HCT116 (cell line): Measurements from ENCODE around the gene ACRV1. TPM values are rescaled to one million over a fixed set of nuclear protein-coding genes. Genes with fewer than 3 reads are reported as not detected.

Experiments
- ATAC-seq: fragments of 200-7000 bp; cut with Tn5 transposase; 2 replicates; pipeline ENCODE4 v1.9.1; 2020; ENCODE audit warnings: mild to moderate bottlenecking, moderate library complexity
- BruUV-seq: library from RNA; stranded (reverse); fragments of 400-500 nt; replicated peaks from 2 replicates; lab custom pipeline; 2021; lab: Mats Ljungman, UMichigan
- CTCF ChIA-PET: fragments of 300-600 bp; sonication (Branson Sonifier 250); formaldehyde crosslinking; loops from one replicate; lab custom pipeline; 2021; ENCODE audit warnings: antibody characterized with exemption; lab: Charles Lee
- POLR2A ChIA-PET: fragments of 300-600, 350-600 bp; sonication (Branson Sonifier 250); formaldehyde crosslinking; loops from one replicate; lab custom pipeline; 2021; ENCODE audit warnings: antibody characterized with exemption; lab: Charles Lee
- RAD21 ChIA-PET, 2 experiments: fragments of 300-600 bp; sonication (Branson Sonifier 250); formaldehyde crosslinking; loops; one replicate each; lab custom pipeline; 2023; ENCODE audit warnings: low total read pairs in 2 of 2; ENCODE audit not compliant: uncharacterized antibody in 2 of 2, unreplicated experiment in 2 of 2, low non-redundant PET in 1 of 2; lab: Charles Lee
- DNase-seq: peaks from one replicate; pipeline ENCODE4 v3.0.0-alpha.2; 2010; ENCODE audit warnings: low read depth, low spot score
- H2AFZ ChIP-seq: fragments of 200-600 bp; shearing (Covaris generic), sonication (generic); 2 replicates; pipeline ENCODE4 v1.6.1; 2017; ENCODE audit warnings: low read depth, mixed run types, mixed read lengths, antibody characterized with exemption, low read length; ENCODE audit not compliant: poor library complexity, severe bottlenecking
- H3K27ac ChIP-seq: 2 replicates; pipeline ENCODE4 v1.5.1; 2012; ENCODE audit warnings: low read depth, low read length
- H3K27me3 ChIP-seq: fragments of 200-600 bp; sonication (generic); 2 replicates; pipeline ENCODE4 v1.6.1; 2016; ENCODE audit warnings: mixed run types, low read length, mixed read lengths; ENCODE audit not compliant: insufficient read depth
- H3K36me3 ChIP-seq, 2 experiments: fragments of 200-500 bp in 1 of 2; fragments of 200-600 bp in 1 of 2; sonication (Bioruptor generic) in 1 of 2; sonication (generic) in 1 of 2; 2 replicates each; pipeline versions ENCODE4 v1.5.1 to v1.6.1; 2014 to 2016; ENCODE audit warnings: low read length in 2 of 2, inconsistent platforms in 1 of 2, mixed read lengths in 1 of 2, mixed run types in 1 of 2; ENCODE audit not compliant: insufficient read depth in 2 of 2, control insufficient read depth in 1 of 2
- H3K4me1 ChIP-seq, 2 experiments: fragments of 200-600 bp in 1 of 2; sonication (generic) in 1 of 2; 2 replicates each; pipeline versions ENCODE4 v1.5.1 to v1.6.1; 2012 to 2017; ENCODE audit warnings: low read length in 2 of 2, inconsistent platforms in 1 of 2, mild to moderate bottlenecking in 1 of 2, mixed read lengths in 1 of 2, mixed run types in 1 of 2, moderate library complexity in 1 of 2; ENCODE audit not compliant: insufficient read depth in 2 of 2, control insufficient read depth in 1 of 2
- H3K4me2 ChIP-seq: fragments of 200-600 bp; sonication (generic); 2 replicates; pipeline ENCODE4 v1.6.1; 2017; ENCODE audit warnings: mixed run types, low read length, mixed read lengths
- H3K4me3 ChIP-seq, 2 experiments: fragments of 200-600 bp in 1 of 2; sonication (generic) in 1 of 2; replicated peaks in 1 of 2; 2 replicates each; pipeline ENCODE4 v1.5.1; 2011 to 2016; ENCODE audit warnings: low read length in 2 of 2, control low read depth in 1 of 2, low read depth in 1 of 2, mild to moderate bottlenecking in 1 of 2, mixed read lengths in 1 of 2, mixed run types in 1 of 2
- H3K79me2 ChIP-seq: fragments of 200-600 bp; sonication (generic); 2 replicates; pipeline ENCODE4 v1.6.1; 2017; ENCODE audit warnings: mild to moderate bottlenecking, mixed run types, low read length, moderate library complexity, mixed read lengths; ENCODE audit not compliant: insufficient read depth
- H3K9ac ChIP-seq: fragments of 200-600 bp; sonication (generic); 2 replicates; pipeline ENCODE4 v1.6.1; 2016; ENCODE audit warnings: low read length, mixed read lengths
- H3K9me2 ChIP-seq: fragments of 200-600 bp; sonication (generic), shearing (Covaris generic); 2 replicates; pipeline ENCODE4 v1.6.1; 2017; ENCODE audit warnings: mixed run types, mild to moderate bottlenecking, moderate library complexity; ENCODE audit not compliant: insufficient read depth
- H3K9me3 ChIP-seq, 2 experiments: fragments of 200-500 bp in 1 of 2; fragments of 200-600 bp in 1 of 2; sonication (Bioruptor generic) in 1 of 2; sonication (generic) in 1 of 2; 2 replicates each; pipeline ENCODE4 v1.6.1; 2014 to 2017; ENCODE audit warnings: low read length in 2 of 2, mixed read lengths in 2 of 2, inconsistent platforms in 1 of 2, low read depth in 1 of 2, mild to moderate bottlenecking in 1 of 2, mixed run types in 1 of 2, moderate library complexity in 1 of 2; ENCODE audit not compliant: control insufficient read depth in 1 of 2, insufficient read depth in 1 of 2
- H4K20me1 ChIP-seq: fragments of 200-600 bp; sonication (generic), shearing (Covaris generic); 2 replicates; pipeline ENCODE4 v1.6.1; 2017; ENCODE audit warnings: mixed run types, mild to moderate bottlenecking, moderate library complexity; ENCODE audit not compliant: insufficient read depth
- ATF3 ChIP-seq: IDR thresholded peaks from 2 replicates; pipeline ENCODE4 v1.6.1; 2012
- CBX3 ChIP-seq: IDR thresholded peaks from 2 replicates; pipeline ENCODE4 v1.6.1; 2012; ENCODE audit warnings: low read depth
- CEBPB ChIP-seq: IDR thresholded peaks from 2 replicates; pipeline ENCODE4 v1.6.1; 2012; ENCODE audit warnings: low read depth
- EZH2 ChIP-seq: fragments of 200-600 bp; sonication (generic); IDR thresholded peaks from 2 replicates; pipeline ENCODE4 v1.6.1; 2017; ENCODE audit warnings: antibody characterized with exemption, mixed run types
- EZH2phosphoT487 ChIP-seq: fragments of 200-600 bp; IDR thresholded peaks from 2 replicates; pipeline ENCODE4 v1.6.1; 2018; ENCODE audit warnings: antibody characterized with exemption, borderline replicate concordance
- FOSL1 ChIP-seq: IDR thresholded peaks from 2 replicates; pipeline ENCODE4 v1.6.1; 2012; ENCODE audit warnings: low read depth
- JUND ChIP-seq: IDR thresholded peaks from 2 replicates; pipeline ENCODE4 v1.6.1; 2012
- MAX ChIP-seq: IDR thresholded peaks from 2 replicates; pipeline ENCODE4 v1.6.1; 2012
- POLR2A ChIP-seq: IDR thresholded peaks from 2 replicates; pipeline ENCODE4 v1.7.0; 2011; ENCODE audit warnings: borderline replicate concordance; ENCODE audit not compliant: insufficient read depth, insufficient read length; ENCODE audit errors: extremely low read depth
- POLR2AphosphoS5 ChIP-seq: IDR thresholded peaks from 2 replicates; pipeline ENCODE4 v1.6.1; 2011; ENCODE audit warnings: mild to moderate bottlenecking, low read depth, low read length, moderate library complexity
- REST ChIP-seq: IDR thresholded peaks from 2 replicates; pipeline ENCODE4 v1.6.1; 2012; ENCODE audit warnings: low read depth
- SP1 ChIP-seq: IDR thresholded peaks from 2 replicates; pipeline ENCODE4 v1.6.1; 2012; ENCODE audit warnings: low read depth
- SRF ChIP-seq: IDR thresholded peaks from 2 replicates; pipeline ENCODE4 v1.6.1; 2012; ENCODE audit warnings: low read depth
- TCF7L2 ChIP-seq: IDR thresholded peaks from 2 replicates; pipeline ENCODE4 v1.7.0; 2011; ENCODE audit warnings: borderline replicate concordance, inconsistent platforms; ENCODE audit not compliant: insufficient read depth, insufficient read length; ENCODE audit errors: extremely low read depth
- YY1 ChIP-seq: IDR thresholded peaks from 2 replicates; pipeline ENCODE4 v1.6.1; 2011; ENCODE audit warnings: low read length, low read depth, moderate library complexity, mild to moderate bottlenecking; ENCODE audit not compliant: insufficient replicate concordance; ENCODE audit errors: extremely low read depth
- intact Hi-C: fragments of 100-400 bp; cut with micrococcal nuclease; formaldehyde crosslinking; loops from 2 replicates; pipeline ENCODE4 v1.10.0; 2022
- total RNA-seq: library from RNA; stranded (reverse); gene quantifications from one replicate; pipeline ENCODE4 v1.2.1, GENCODE V29; 2021; ENCODE audit not compliant: unreplicated experiment

The ACRV1 gene
- total RNA-seq, 1 experiment from 2014 or later: not detected

- no peak overlapping the region for H3K9ac ChIP-seq
- BruUV-seq: no TSS peak
- no peaks in the 10 kb centered on the region for H3K9me2 ChIP-seq
- no peak overlapping the region for H3K4me3 ChIP-seq
- intact Hi-C loops: no loop called here
- H3K79me2 ChIP-seq: no peaks in the 10 kb centered on the region
- RAD21 ChIA-PET: no interaction called here
- TF ChIP-seq CBX3: no peak
- no peak for TF ChIP-seq POLR2A
- TF ChIP-seq MAX: no peak
- TF ChIP-seq YY1: no peak
- TF ChIP-seq FOSL1: no peak
- TF ChIP-seq EZH2phosphoT487: no peak
- TF ChIP-seq ATF3: no peak
- TF ChIP-seq CEBPB: no peak
- TF ChIP-seq POLR2AphosphoS5: no peak
- TF ChIP-seq SP1: no peak
- no peak for TF ChIP-seq JUND
- TF ChIP-seq TCF7L2: no peak
- TF ChIP-seq EZH2: no peak
- no peak for TF ChIP-seq SRF
- no peak for TF ChIP-seq REST
- no peak overlapping the region for H3K27ac ChIP-seq
- H2AFZ ChIP-seq: no peak overlapping the region
- CTCF ChIA-PET: no interaction called here
- H3K27me3 ChIP-seq: no peaks in the 10 kb centered on the region
- no peaks in the 10 kb centered on the region for H3K36me3 ChIP-seq
- no peaks in the 10 kb centered on the region for H4K20me1 ChIP-seq
- no peaks in the 10 kb centered on the region for H3K9me3 ChIP-seq
- POLR2A ChIA-PET: no interaction called here
- ATAC-seq: no peak
- no peak overlapping the region for H3K4me2 ChIP-seq
- DNase-seq: no peak
- no peaks in the 10 kb centered on the region for H3K4me1 ChIP-seq
Observed at GRCh38 chr11:125694951-125695350, 14.3 kb upstream of the ACRV1 start.
